ENCODE data around the gene GJA3.

DNA sequence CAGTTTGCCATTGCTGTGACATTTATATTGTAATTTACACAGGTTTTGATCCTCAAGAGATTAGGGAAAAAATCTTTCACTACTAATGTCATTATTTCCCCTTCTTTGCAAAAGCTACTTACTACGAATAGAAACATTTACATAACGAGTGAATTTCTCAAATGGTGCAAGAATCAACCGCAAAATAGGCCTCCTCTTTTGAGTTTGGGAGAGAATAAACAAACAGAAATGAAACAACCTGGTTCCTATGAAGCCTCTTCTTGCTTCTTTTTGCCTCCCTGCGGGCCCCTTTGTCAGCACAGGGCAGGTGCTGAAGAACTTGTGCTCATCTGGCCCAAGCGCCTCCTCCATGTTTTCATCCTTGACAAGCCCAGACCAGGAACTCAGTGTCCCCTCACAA lies 10.1 kb upstream of the GJA3 start:
- TF ChIP-seq, protein P1, sequence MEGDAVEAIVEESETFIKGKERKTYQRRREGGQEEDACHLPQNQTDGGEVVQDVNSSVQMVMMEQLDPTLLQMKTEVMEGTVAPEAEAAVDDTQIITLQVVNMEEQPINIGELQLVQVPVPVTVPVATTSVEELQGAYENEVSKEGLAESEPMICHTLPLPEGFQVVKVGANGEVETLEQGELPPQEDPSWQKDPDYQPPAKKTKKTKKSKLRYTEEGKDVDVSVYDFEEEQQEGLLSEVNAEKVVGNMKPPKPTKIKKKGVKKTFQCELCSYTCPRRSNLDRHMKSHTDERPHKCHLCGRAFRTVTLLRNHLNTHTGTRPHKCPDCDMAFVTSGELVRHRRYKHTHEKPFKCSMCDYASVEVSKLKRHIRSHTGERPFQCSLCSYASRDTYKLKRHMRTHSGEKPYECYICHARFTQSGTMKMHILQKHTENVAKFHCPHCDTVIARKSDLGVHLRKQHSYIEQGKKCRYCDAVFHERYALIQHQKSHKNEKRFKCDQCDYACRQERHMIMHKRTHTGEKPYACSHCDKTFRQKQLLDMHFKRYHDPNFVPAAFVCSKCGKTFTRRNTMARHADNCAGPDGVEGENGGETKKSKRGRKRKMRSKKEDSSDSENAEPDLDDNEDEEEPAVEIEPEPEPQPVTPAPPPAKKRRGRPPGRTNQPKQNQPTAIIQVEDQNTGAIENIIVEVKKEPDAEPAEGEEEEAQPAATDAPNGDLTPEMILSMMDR (IDR thresholded peaks at IDR 0.05): no peak
- no peak for TF ChIP-seq ZFX (IDR thresholded peaks at IDR 0.05; ENCODE audit: borderline replicate concordance)
